GM23338 (cell line): ENCODE measurements around the gene RTCA. TPM values are rescaled to one million over a fixed set of nuclear protein-coding genes. Genes with fewer than 3 reads are reported as not detected.

Experiments used
- ATAC-seq: fragments of 200-7000 bp; cut with Tn5 transposase; 3 replicates; pipeline ENCODE4 v1.9.1; 2020
- DNase-seq: peaks from one replicate; pipeline ENCODE4 v3.0.0-alpha.2; 2015; ENCODE audit warnings: low spot score
- H2AFZ ChIP-seq: fragments of 200-600 bp; sonication (generic); 2 replicates; pipeline ENCODE4 v1.8.0; 2016; ENCODE audit warnings: antibody characterized with exemption, mild to moderate bottlenecking, moderate library complexity
- H3F3A ChIP-seq: fragments of 200-600 bp; sonication (generic); replicated peaks from 2 replicates; pipeline ENCODE4 v1.8.0; 2017; ENCODE audit warnings: antibody characterized with exemption, mixed run types, low read depth
- H3K27ac ChIP-seq: fragments of 200-600 bp; sonication (generic); 2 replicates; pipeline ENCODE4 v1.6.1; 2016; ENCODE audit warnings: low read depth
- H3K27me3 ChIP-seq: fragments of 200-600 bp; sonication (generic); 2 replicates; pipeline ENCODE4 v1.8.0; 2016; ENCODE audit warnings: mild to moderate bottlenecking, mixed run types, moderate library complexity; ENCODE audit not compliant: insufficient read depth
- H3K36me3 ChIP-seq: fragments of 200-600 bp; sonication (generic); 2 replicates; pipeline ENCODE4 v1.8.0; 2016; ENCODE audit warnings: mild to moderate bottlenecking; ENCODE audit not compliant: insufficient read depth
- H3K4me1 ChIP-seq: fragments of 200-600 bp; sonication (generic); 2 replicates; pipeline ENCODE4 v1.8.0; 2016; ENCODE audit warnings: mild to moderate bottlenecking, moderate library complexity; ENCODE audit not compliant: insufficient read depth
- H3K4me2 ChIP-seq: fragments of 200-600 bp; sonication (generic); 2 replicates; pipeline ENCODE4 v1.7.1; 2017; ENCODE audit warnings: mixed run types
- H3K4me3 ChIP-seq: fragments of 200-600 bp; sonication (generic); 2 replicates; pipeline ENCODE4 v1.6.1; 2016; ENCODE audit warnings: mixed run types
- H3K79me2 ChIP-seq: fragments of 200-600 bp; sonication (generic); replicated peaks from 2 replicates; pipeline ENCODE4 v1.8.0; 2017; ENCODE audit warnings: mild to moderate bottlenecking; ENCODE audit not compliant: insufficient read depth
- H3K9me2 ChIP-seq: fragments of 200-600 bp; sonication (generic); 2 replicates; pipeline ENCODE4 v1.8.0; 2017; ENCODE audit not compliant: insufficient read depth
- H4K20me1 ChIP-seq: fragments of 200-600 bp; sonication (generic); replicated peaks from 2 replicates; pipeline ENCODE4 v1.8.0; 2017; ENCODE audit warnings: mild to moderate bottlenecking; ENCODE audit not compliant: insufficient read depth
- H3K27ac Mint-ChIP-seq: 2 replicates; pipeline ENCODE4 v1.8.0; 2020; ENCODE audit warnings: inconsistent platforms, mild to moderate bottlenecking, moderate library complexity, mixed read lengths
- H3K27me3 Mint-ChIP-seq: 3 replicates; pipeline ENCODE4 v1.8.0; 2022; ENCODE audit warnings: low read depth, mild to moderate bottlenecking, moderate library complexity, mixed read lengths, inconsistent platforms; ENCODE audit not compliant: insufficient read depth, poor library complexity
- H3K36me3 Mint-ChIP-seq: 3 replicates; pipeline ENCODE4 v1.8.0; 2021; ENCODE audit warnings: low read depth, mild to moderate bottlenecking, inconsistent platforms, moderate library complexity, mixed read lengths
- H3K4me1 Mint-ChIP-seq: 3 replicates; pipeline ENCODE4 v1.8.0; 2020; ENCODE audit warnings: mild to moderate bottlenecking, inconsistent platforms, mixed read lengths
- H3K4me3 Mint-ChIP-seq: 3 replicates; pipeline ENCODE4 v1.8.0; 2021; ENCODE audit warnings: moderate library complexity, mild to moderate bottlenecking, inconsistent platforms, mixed read lengths
- H3K9me3 Mint-ChIP-seq: 3 replicates; pipeline ENCODE4 v1.8.0; 2020; ENCODE audit warnings: moderate library complexity, mild to moderate bottlenecking, inconsistent platforms, mixed read lengths
- CREB1 ChIP-seq: fragments of 250-450 bp; sonication (Bioruptor Pico); IDR thresholded peaks from 2 replicates; pipeline ENCODE4 v1.5.0; 2020; ENCODE audit warnings: low read depth, mild to moderate bottlenecking, moderate library complexity
- CTCF ChIP-seq, 2 experiments: fragments of 200-600 bp in 1 of 2; sonication (generic) in 1 of 2; conservative IDR thresholded peaks; 2 replicates each; pipeline versions ENCODE4 v1.5.1 to v1.6.1; 2016 to 2017; ENCODE audit warnings: antibody characterized with exemption in 2 of 2, low read depth in 2 of 2, mild to moderate bottlenecking in 2 of 2, moderate library complexity in 1 of 2
- ETS1 ChIP-seq: IDR thresholded peaks from 2 replicates; pipeline ENCODE4 v1.6.1; 2016; ENCODE audit warnings: antibody characterized with exemption
- EZH2 ChIP-seq: fragments of 200-600 bp; sonication (generic); IDR thresholded peaks from one replicate; pipeline ENCODE4 v1.8.0; 2017; ENCODE audit warnings: antibody characterized with exemption, mild to moderate bottlenecking, low read depth; ENCODE audit not compliant: unreplicated experiment
- EZH2phosphoT487 ChIP-seq: fragments of 200-600 bp; sonication (generic); IDR thresholded peaks from one replicate; pipeline ENCODE4 v1.8.1; 2018; ENCODE audit warnings: antibody characterized with exemption; ENCODE audit not compliant: unreplicated experiment
- JUNB ChIP-seq: IDR thresholded peaks from one replicate; pipeline ENCODE4 v1.6.1; 2016; ENCODE audit warnings: antibody characterized with exemption; ENCODE audit not compliant: unreplicated experiment
- NANOG ChIP-seq: IDR thresholded peaks from 2 replicates; pipeline ENCODE4 v1.6.1; 2016; ENCODE audit warnings: antibody characterized with exemption, borderline replicate concordance
- POLR2AphosphoS5 ChIP-seq: IDR thresholded peaks from 2 replicates; pipeline ENCODE4 v1.6.1; 2016; ENCODE audit warnings: antibody characterized with exemption, low read depth
- STAT1 ChIP-seq: IDR thresholded peaks from one replicate; pipeline ENCODE4 v1.6.1; 2016; ENCODE audit warnings: antibody characterized with exemption; ENCODE audit not compliant: unreplicated experiment
- ZNF114 ChIP-seq: fragments of 250-450 bp; sonication (Bioruptor Pico); IDR thresholded peaks from 2 replicates; pipeline ENCODE4 v1.5.0; 2020; ENCODE audit warnings: mild to moderate bottlenecking, moderate library complexity
- ZNF331 ChIP-seq: fragments of 250-450 bp; sonication (Bioruptor Pico); IDR thresholded peaks from 2 replicates; pipeline ENCODE4 v1.5.0; 2020; ENCODE audit warnings: low read depth, mild to moderate bottlenecking, moderate library complexity
- polyA plus RNA-seq: library from polyadenylated mRNA; unstranded; fragments of >200 nt; fragmentation: Nextera tagmentation; extraction: Ambion mirVana; gene quantifications from 2 replicates; pipeline ENCODE4 v1.2.1, GENCODE V29; 2016
- total RNA-seq: library from RNA; depleted of rRNA; stranded (reverse); fragments of >200 nt; shearing (Covaris generic); gene quantifications from 2 replicates; pipeline ENCODE4 v1.2.3, GENCODE V29; 2014
- TF ChIP-seq, protein P1 (sequence below): fragments of 250-450 bp; sonication (Bioruptor Pico); IDR thresholded peaks from 2 replicates; pipeline ENCODE4 v1.5.0; 2020; ENCODE audit warnings: mild to moderate bottlenecking, moderate library complexity
- TF ChIP-seq, protein P2 (sequence below): IDR thresholded peaks from one replicate; pipeline ENCODE4 v1.6.1; 2018; ENCODE audit warnings: antibody characterized with exemption; ENCODE audit not compliant: unreplicated experiment

The RTCA gene
- total and polyA plus RNA-seq, 2 experiments from 2014 or later = 36.6 TPM

- no peaks in the 10 kb centered on the region for H3K4me1 ChIP-seq
- H4K20me1 ChIP-seq = 0 out of 2 replicates have a peak, but pooled peaks cover 2% of the 10 kb centered on the region
- H2AFZ ChIP-seq = no peak overlapping the region
- no peaks in the 10 kb centered on the region for H3F3A ChIP-seq
- DNase-seq = no peak
- Mint-ChIP-seq H3K36me3 (peaks cover 47% of the 10 kb centered on the region), H3K4me1 (no peaks in the 10 kb centered on the region), H3K27me3 (peaks cover 2% of the 10 kb centered on the region), H3K27ac (no peak overlapping the region), H3K9me3 (no peaks in the 10 kb centered on the region; the same call in 2 of the 3 replicates), H3K4me3 (no peak overlapping the region)
- no peak overlapping the region for H3K4me2 ChIP-seq
- TF ChIP-seq CREB1 (CRISPR knock-in tag) (no peak), NANOG (no peak), STAT1 (no peak), CTCF (conservative IDR thresholded peaks at IDR 0.05; ENCODE audit: low read depth in 2 of 2) (no peak), EZH2phosphoT487 (no peak), POLR2AphosphoS5 (no peak), ZNF331 (CRISPR knock-in tag) (no peak), ZNF114 (CRISPR knock-in tag) (no peak), ETS1 (no peak), EZH2 (no peak), JUNB (no peak)
- TF ChIP-seq, protein P1, sequence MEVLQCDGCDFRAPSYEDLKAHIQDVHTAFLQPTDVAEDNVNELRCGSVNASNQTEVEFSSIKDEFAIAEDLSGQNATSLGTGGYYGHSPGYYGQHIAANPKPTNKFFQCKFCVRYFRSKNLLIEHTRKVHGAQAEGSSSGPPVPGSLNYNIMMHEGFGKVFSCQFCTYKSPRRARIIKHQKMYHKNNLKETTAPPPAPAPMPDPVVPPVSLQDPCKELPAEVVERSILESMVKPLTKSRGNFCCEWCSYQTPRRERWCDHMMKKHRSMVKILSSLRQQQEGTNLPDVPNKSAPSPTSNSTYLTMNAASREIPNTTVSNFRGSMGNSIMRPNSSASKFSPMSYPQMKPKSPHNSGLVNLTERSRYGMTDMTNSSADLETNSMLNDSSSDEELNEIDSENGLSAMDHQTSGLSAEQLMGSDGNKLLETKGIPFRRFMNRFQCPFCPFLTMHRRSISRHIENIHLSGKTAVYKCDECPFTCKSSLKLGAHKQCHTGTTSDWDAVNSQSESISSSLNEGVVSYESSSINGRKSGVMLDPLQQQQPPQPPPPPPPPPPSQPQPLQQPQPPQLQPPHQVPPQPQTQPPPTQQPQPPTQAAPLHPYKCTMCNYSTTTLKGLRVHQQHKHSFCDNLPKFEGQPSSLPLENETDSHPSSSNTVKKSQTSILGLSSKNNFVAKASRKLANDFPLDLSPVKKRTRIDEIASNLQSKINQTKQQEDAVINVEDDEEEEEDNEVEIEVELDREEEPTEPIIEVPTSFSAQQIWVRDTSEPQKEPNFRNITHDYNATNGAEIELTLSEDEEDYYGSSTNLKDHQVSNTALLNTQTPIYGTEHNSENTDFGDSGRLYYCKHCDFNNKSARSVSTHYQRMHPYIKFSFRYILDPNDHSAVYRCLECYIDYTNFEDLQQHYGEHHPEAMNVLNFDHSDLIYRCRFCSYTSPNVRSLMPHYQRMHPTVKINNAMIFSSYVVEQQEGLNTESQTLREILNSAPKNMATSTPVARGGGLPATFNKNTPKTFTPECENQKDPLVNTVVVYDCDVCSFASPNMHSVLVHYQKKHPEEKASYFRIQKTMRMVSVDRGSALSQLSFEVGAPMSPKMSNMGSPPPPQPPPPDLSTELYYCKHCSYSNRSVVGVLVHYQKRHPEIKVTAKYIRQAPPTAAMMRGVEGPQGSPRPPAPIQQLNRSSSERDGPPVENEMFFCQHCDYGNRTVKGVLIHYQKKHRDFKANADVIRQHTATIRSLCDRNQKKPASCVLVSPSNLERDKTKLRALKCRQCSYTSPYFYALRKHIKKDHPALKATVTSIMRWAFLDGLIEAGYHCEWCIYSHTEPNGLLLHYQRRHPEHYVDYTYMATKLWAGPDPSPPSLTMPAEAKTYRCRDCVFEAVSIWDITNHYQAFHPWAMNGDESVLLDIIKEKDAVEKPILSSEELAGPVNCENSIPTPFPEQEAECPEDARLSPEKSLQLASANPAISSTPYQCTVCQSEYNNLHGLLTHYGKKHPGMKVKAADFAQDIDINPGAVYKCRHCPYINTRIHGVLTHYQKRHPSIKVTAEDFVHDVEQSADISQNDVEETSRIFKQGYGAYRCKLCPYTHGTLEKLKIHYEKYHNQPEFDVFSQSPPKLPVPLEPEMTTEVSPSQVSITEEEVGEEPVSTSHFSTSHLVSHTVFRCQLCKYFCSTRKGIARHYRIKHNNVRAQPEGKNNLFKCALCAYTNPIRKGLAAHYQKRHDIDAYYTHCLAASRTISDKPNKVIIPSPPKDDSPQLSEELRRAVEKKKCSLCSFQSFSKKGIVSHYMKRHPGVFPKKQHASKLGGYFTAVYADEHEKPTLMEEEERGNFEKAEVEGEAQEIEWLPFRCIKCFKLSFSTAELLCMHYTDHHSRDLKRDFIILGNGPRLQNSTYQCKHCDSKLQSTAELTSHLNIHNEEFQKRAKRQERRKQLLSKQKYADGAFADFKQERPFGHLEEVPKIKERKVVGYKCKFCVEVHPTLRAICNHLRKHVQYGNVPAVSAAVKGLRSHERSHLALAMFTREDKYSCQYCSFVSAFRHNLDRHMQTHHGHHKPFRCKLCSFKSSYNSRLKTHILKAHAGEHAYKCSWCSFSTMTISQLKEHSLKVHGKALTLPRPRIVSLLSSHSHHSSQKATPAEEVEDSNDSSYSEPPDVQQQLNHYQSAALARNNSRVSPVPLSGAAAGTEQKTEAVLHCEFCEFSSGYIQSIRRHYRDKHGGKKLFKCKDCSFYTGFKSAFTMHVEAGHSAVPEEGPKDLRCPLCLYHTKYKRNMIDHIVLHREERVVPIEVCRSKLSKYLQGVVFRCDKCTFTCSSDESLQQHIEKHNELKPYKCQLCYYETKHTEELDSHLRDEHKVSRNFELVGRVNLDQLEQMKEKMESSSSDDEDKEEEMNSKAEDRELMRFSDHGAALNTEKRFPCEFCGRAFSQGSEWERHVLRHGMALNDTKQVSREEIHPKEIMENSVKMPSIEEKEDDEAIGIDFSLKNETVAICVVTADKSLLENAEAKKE = no peak
- TF ChIP-seq, protein P2, sequence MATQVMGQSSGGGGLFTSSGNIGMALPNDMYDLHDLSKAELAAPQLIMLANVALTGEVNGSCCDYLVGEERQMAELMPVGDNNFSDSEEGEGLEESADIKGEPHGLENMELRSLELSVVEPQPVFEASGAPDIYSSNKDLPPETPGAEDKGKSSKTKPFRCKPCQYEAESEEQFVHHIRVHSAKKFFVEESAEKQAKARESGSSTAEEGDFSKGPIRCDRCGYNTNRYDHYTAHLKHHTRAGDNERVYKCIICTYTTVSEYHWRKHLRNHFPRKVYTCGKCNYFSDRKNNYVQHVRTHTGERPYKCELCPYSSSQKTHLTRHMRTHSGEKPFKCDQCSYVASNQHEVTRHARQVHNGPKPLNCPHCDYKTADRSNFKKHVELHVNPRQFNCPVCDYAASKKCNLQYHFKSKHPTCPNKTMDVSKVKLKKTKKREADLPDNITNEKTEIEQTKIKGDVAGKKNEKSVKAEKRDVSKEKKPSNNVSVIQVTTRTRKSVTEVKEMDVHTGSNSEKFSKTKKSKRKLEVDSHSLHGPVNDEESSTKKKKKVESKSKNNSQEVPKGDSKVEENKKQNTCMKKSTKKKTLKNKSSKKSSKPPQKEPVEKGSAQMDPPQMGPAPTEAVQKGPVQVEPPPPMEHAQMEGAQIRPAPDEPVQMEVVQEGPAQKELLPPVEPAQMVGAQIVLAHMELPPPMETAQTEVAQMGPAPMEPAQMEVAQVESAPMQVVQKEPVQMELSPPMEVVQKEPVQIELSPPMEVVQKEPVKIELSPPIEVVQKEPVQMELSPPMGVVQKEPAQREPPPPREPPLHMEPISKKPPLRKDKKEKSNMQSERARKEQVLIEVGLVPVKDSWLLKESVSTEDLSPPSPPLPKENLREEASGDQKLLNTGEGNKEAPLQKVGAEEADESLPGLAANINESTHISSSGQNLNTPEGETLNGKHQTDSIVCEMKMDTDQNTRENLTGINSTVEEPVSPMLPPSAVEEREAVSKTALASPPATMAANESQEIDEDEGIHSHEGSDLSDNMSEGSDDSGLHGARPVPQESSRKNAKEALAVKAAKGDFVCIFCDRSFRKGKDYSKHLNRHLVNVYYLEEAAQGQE = no peak
- H3K4me3 ChIP-seq = no peak overlapping the region
- H3K27me3 ChIP-seq = no peaks in the 10 kb centered on the region
- no peaks in the 10 kb centered on the region for H3K79me2 ChIP-seq
- peaks cover 34% of the 10 kb centered on the region; the same call in 1 of the 2 replicates for H3K36me3 ChIP-seq
- no peaks in the 10 kb centered on the region for H3K9me2 ChIP-seq
- peak overlapping the region; percentile 28; the same call in 1 of the 2 replicates for H3K27ac ChIP-seq
- ATAC-seq = no peak
These were observed 18.6 kb downstream of the RTCA start for GRCh38 chr1:100284591-100284990.
